SU-DHL-6 (cell line): ENCODE data around the gene COL18A1.

ENCODE experiments used
- H2AFZ ChIP-seq: fragments of 200-600 bp; sonication (generic); 2 replicates; pipeline ENCODE4 v1.6.1; 2014; ENCODE audit warnings: low read depth, mild to moderate bottlenecking, moderate library complexity, mixed read lengths, antibody characterized with exemption, low read length; ENCODE audit not compliant: severe bottlenecking
- H3F3A ChIP-seq: fragments of 200-600 bp; shearing (Covaris generic); 2 replicates; pipeline ENCODE4 v1.6.0; 2016; ENCODE audit warnings: antibody characterized with exemption, mild to moderate bottlenecking; ENCODE audit not compliant: insufficient read depth
- H3K27ac ChIP-seq: fragments of 200-600 bp; sonication (generic); 2 replicates; pipeline ENCODE4 v1.5.1; 2016; ENCODE audit warnings: low read depth, mild to moderate bottlenecking, low read length, moderate library complexity, mixed read lengths
- H3K27me3 ChIP-seq: fragments of 200-600 bp; sonication (generic), shearing (Covaris generic); 2 replicates; pipeline ENCODE4 v1.6.0; 2014; ENCODE audit warnings: mild to moderate bottlenecking, low read length
- H3K36me3 ChIP-seq: fragments of 200-600 bp; sonication (generic); 2 replicates; pipeline ENCODE4 v1.6.1; 2014; ENCODE audit warnings: mild to moderate bottlenecking, low read length, mixed read lengths
- H3K4me2 ChIP-seq: fragments of 300-600, 200-600 bp; shearing (Covaris generic), sonication (generic); 2 replicates; pipeline ENCODE4 v1.6.0; 2014; ENCODE audit warnings: low read length, low read depth, mild to moderate bottlenecking; ENCODE audit not compliant: poor library complexity, severe bottlenecking
- H3K4me3 ChIP-seq: fragments of 200-600 bp; sonication (generic); 2 replicates; pipeline ENCODE4 v1.5.1; 2014; ENCODE audit warnings: antibody characterized with exemption, low read length, mild to moderate bottlenecking, mixed read lengths; ENCODE audit not compliant: insufficient read depth, poor library complexity, severe bottlenecking
- H3K79me2 ChIP-seq: fragments of 200-600 bp; sonication (generic); 2 replicates; pipeline ENCODE4 v1.6.1; 2014; ENCODE audit warnings: mild to moderate bottlenecking, low read length, moderate library complexity; ENCODE audit not compliant: insufficient read depth
- H3K9ac ChIP-seq: fragments of 200-600 bp; sonication (generic); 2 replicates; pipeline ENCODE4 v1.7.0; 2014; ENCODE audit warnings: mild to moderate bottlenecking, low read length
- H3K9me2 ChIP-seq: fragments of 200-600 bp; sonication (generic); replicated peaks from 2 replicates; pipeline ENCODE4 v1.6.1; 2014; ENCODE audit warnings: low read length; ENCODE audit not compliant: insufficient read depth
- H3K9me3 ChIP-seq: fragments of 200-600 bp; sonication (generic); 2 replicates; pipeline ENCODE4 v1.6.1; 2014; ENCODE audit warnings: low read length, mixed read lengths; ENCODE audit not compliant: insufficient read depth
- H4K20me1 ChIP-seq: fragments of 200-600 bp; sonication (generic); 2 replicates; pipeline ENCODE4 v1.6.1; 2014; ENCODE audit warnings: low read depth, mild to moderate bottlenecking, antibody characterized with exemption, low read length, moderate library complexity, mixed read lengths
- CTCF ChIP-seq: fragments of 200-600 bp; sonication (generic); IDR thresholded peaks from one replicate; pipeline ENCODE4 v1.5.1; 2017; ENCODE audit warnings: antibody characterized with exemption, mild to moderate bottlenecking, low read length, moderate library complexity; ENCODE audit not compliant: insufficient read depth, poor library complexity, severe bottlenecking
- EZH2phosphoT487 ChIP-seq: fragments of 200-600 bp; sonication (generic), shearing (Covaris generic); conservative IDR thresholded peaks from 2 replicates; pipeline ENCODE4 v1.6.1; 2018; ENCODE audit warnings: mild to moderate bottlenecking, antibody characterized with exemption, low read length, moderate library complexity, mixed read lengths

The COL18A1 gene

GRCh38 chr21:45479691-45480675, 75.0 kb downstream of the COL18A1 start:
- no peak for TF ChIP-seq EZH2phosphoT487
- TF ChIP-seq CTCF = no peak
- Histone ChIP-seq H3K4me2 (no peak overlapping the region), H3K36me3 (no peaks in the 10 kb centered on the region), H3K79me2 (no peaks in the 10 kb centered on the region), H2AFZ (no peak overlapping the region), H3K27ac (no peak overlapping the region), H3K9ac (no peak overlapping the region), H3K27me3 (no peaks in the 10 kb centered on the region), H3K4me3 (no peak overlapping the region), H3K9me3 (no peaks in the 10 kb centered on the region), H3F3A (no peaks in the 10 kb centered on the region), H4K20me1 (no peaks in the 10 kb centered on the region), H3K9me2 (no peaks in the 10 kb centered on the region)

DNA sequence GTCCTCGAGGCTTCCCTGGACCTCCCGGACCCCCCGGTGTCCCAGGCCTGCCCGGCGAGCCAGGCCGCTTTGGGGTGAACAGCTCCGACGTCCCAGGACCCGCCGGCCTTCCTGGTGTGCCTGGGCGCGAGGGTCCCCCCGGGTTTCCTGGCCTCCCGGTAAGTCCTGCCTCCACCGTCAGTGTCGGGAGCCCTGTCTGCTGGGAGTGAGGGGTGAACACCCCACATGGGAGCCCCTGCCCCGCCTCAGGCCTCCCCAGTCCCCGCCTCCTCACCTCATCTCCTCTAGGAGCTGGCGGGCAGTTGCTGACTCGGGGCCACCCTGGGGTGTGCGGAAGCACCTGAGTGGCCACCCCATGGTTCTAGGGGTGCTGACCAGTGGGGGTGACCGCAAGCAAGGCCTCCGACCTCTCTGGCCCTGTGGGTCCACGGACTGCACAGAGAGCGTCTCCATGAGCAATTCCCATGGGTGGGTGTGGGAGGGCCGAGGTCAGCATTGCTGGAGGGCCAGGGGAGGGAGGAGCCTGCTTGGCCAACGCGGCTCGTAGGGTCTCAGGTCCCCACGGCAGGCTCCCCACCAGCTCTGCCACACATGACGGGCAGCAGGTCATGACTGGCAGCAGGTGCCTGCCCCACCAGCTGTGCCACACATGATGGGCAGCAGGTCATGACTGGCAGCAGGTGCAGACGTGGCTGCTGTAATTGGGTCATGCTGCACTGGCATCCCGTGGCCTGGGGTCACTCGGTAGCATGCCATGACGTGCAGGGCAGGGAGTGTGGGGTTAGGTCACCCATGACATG, 75.9 kb downstream of the COL18A1 start:
- Histone ChIP-seq H3K79me2 (no peaks in the 10 kb centered on the region), H3K9ac (no peak overlapping the region), H3F3A (no peaks in the 10 kb centered on the region), H3K9me3 (no peaks in the 10 kb centered on the region), H3K36me3 (no peaks in the 10 kb centered on the region), H2AFZ (no peak overlapping the region), H3K9me2 (no peaks in the 10 kb centered on the region), H3K4me2 (no peak overlapping the region), H3K4me3 (no peak overlapping the region), H3K27me3 (no peaks in the 10 kb centered on the region), H4K20me1 (no peaks in the 10 kb centered on the region), H3K27ac (no peak overlapping the region)
- TF ChIP-seq CTCF = no peak

- Histone ChIP-seq H3K27me3 (no peaks in the 10 kb centered on the region), H3K27ac (no peak overlapping the region), H3K36me3 (no peaks in the 10 kb centered on the region)
Observed at GRCh38 chr21:45481566-45481965, 76.6 kb downstream of the COL18A1 start.

More at GRCh38 chr21:45481566-45481965, 76.6 kb downstream of the COL18A1 start:
- H4K20me1 ChIP-seq = no peaks in the 10 kb centered on the region
- H3K9ac ChIP-seq = no peak overlapping the region
- no peaks in the 10 kb centered on the region for H3K9me3 ChIP-seq
- no peak overlapping the region for H2AFZ ChIP-seq
- H3K4me3 ChIP-seq = no peak overlapping the region
- no peaks in the 10 kb centered on the region for H3K9me2 ChIP-seq
- TF ChIP-seq CTCF = no peak
- no peak for TF ChIP-seq EZH2phosphoT487
- no peak overlapping the region for H3K4me2 ChIP-seq
- no peaks in the 10 kb centered on the region for H3K79me2 ChIP-seq
- H3F3A ChIP-seq = no peaks in the 10 kb centered on the region
